ENCODE results near the gene TACO1.

Gene TACO1

GRCh38 chr17:63600569-63601438 lies at the start of gene TACO1:
TSS of gene TACO1 (plus strand) at chr17:63600895. CDS start at chr17:63601084, 189 bp downstream.
- DNase-seq (ENCODE audit: low read depth) = peak; percentile 92

GRCh38 chr17:63552211-63552610 lies 48.5 kb upstream of the TACO1 start:
- peak; percentile 48 for DNase-seq (ENCODE audit: low read depth)

- DNase-seq (ENCODE audit: low read depth) = no peak
Measured at GRCh38 chr17:63555500-63556156, 45.1 kb upstream of the TACO1 start.

- no peak for DNase-seq (ENCODE audit: low read depth)
Measured at GRCh38 chr17:63557416-63557815, 43.3 kb upstream of the TACO1 start.

GRCh38 chr17:63558441-63558840 lies 42.3 kb upstream of the TACO1 start:
- no peak for DNase-seq (ENCODE audit: low read depth)

GRCh38 chr17:63561819-63562218 lies 38.9 kb upstream of the TACO1 start:
- DNase-seq (ENCODE audit: low read depth) = no peak

GRCh38 chr17:63563339-63563738 lies 37.4 kb upstream of the TACO1 start:
- no peak for DNase-seq (ENCODE audit: low read depth)

GRCh38 chr17:63564562-63564961 lies 36.1 kb upstream of the TACO1 start:
- DNase-seq (ENCODE audit: low read depth) = no peak

GRCh38 chr17:63567229-63567628 lies 33.5 kb upstream of the TACO1 start:
- DNase-seq (ENCODE audit: low read depth) = no peak

- DNase-seq (ENCODE audit: low read depth) = no peak
Measured at GRCh38 chr17:63568563-63568962, 32.1 kb upstream of the TACO1 start.

GRCh38 chr17:63571632-63572310 lies 28.9 kb upstream of the TACO1 start:
- peak; percentile 88 for DNase-seq (ENCODE audit: low read depth)

- DNase-seq (ENCODE audit: low read depth) = peak; percentile 37
Measured at GRCh38 chr17:63573634-63574033, 27.1 kb upstream of the TACO1 start.

GRCh38 chr17:63578027-63578768 lies 22.5 kb upstream of the TACO1 start:
- no peak for DNase-seq (ENCODE audit: low read depth)

- no peak for DNase-seq (ENCODE audit: low read depth)
Measured at GRCh38 chr17:63578769-63579111, 22.0 kb upstream of the TACO1 start.

- no peak for DNase-seq (ENCODE audit: low read depth)
Measured at GRCh38 chr17:63579633-63580032, 21.1 kb upstream of the TACO1 start.

- DNase-seq (ENCODE audit: low read depth) = peak; percentile 46
Measured at GRCh38 chr17:63587770-63588169, 12.9 kb upstream of the TACO1 start.

- DNase-seq (ENCODE audit: low read depth) = no peak
Measured at GRCh38 chr17:63588797-63589196, 11.9 kb upstream of the TACO1 start.

GRCh38 chr17:63589646-63590045 lies 11.0 kb upstream of the TACO1 start:
- no peak for DNase-seq (ENCODE audit: low read depth)

GRCh38 chr17:63592797-63593196 lies 7.9 kb upstream of the TACO1 start:
- DNase-seq (ENCODE audit: low read depth) = no peak

- no peak for DNase-seq (ENCODE audit: low read depth)
Measured at GRCh38 chr17:63595132-63595531, 5.6 kb upstream of the TACO1 start.

GRCh38 chr17:63596856-63597586 lies 3.7 kb upstream of the TACO1 start:
- no peak for DNase-seq (ENCODE audit: low read depth)

GRCh38 chr17:63598281-63598680 lies 2.4 kb upstream of the TACO1 start:
- DNase-seq (ENCODE audit: low read depth) = no peak

All from ELR (cell line).